Osteoblast (primary cell): ENCODE results near the gene KIF23. TPM values are rescaled to one million over a fixed set of nuclear protein-coding genes. Genes with fewer than 3 reads are reported as not detected.
A peak's percentile ranks its signal among the peaks of the same experiment; 100 is the strongest.

Source experiments
- DNase-seq: peaks from one replicate; pipeline ENCODE4 v3.0.0; 2011; ENCODE audit warnings: low spot score, mixed read lengths; ENCODE audit not compliant: insufficient read length; ENCODE audit errors: missing footprints
- H2AFZ ChIP-seq: 2 replicates; pipeline ENCODE4 v1.6.0; 2011; ENCODE audit warnings: mild to moderate bottlenecking, low read length
- H3K27ac ChIP-seq: 2 replicates; pipeline ENCODE4 v1.5.1; 2011; ENCODE audit warnings: mild to moderate bottlenecking, low read depth, low read length, moderate library complexity
- H3K27me3 ChIP-seq: 2 replicates; pipeline ENCODE4 v1.6.0; 2012; ENCODE audit warnings: mild to moderate bottlenecking, control low read depth, inconsistent platforms, low read length, moderate library complexity; ENCODE audit not compliant: insufficient read depth
- H3K36me3 ChIP-seq: 2 replicates; pipeline ENCODE4 v1.5.1; 2011; ENCODE audit warnings: mild to moderate bottlenecking, low read length, control low read depth, moderate library complexity; ENCODE audit not compliant: insufficient read depth
- H3K4me1 ChIP-seq: 2 replicates; pipeline ENCODE4 v1.5.1; 2011; ENCODE audit warnings: mild to moderate bottlenecking, low read length, control low read depth, moderate library complexity; ENCODE audit not compliant: insufficient read depth
- H3K4me2 ChIP-seq: 2 replicates; pipeline ENCODE4 v1.6.0; 2011; ENCODE audit warnings: mild to moderate bottlenecking, low read length; ENCODE audit not compliant: insufficient read depth
- H3K4me3 ChIP-seq: fragments of 200-600 bp; sonication (generic); 3 replicates; pipeline ENCODE4 v1.5.1; 2012; ENCODE audit warnings: mild to moderate bottlenecking, low read length, inconsistent platforms; ENCODE audit not compliant: insufficient read depth
- H3K79me2 ChIP-seq: 2 replicates; pipeline ENCODE4 v1.6.0; 2012; ENCODE audit warnings: mild to moderate bottlenecking, low read length, control low read depth, inconsistent platforms; ENCODE audit not compliant: insufficient read depth
- H3K9me3 ChIP-seq: 2 replicates; pipeline ENCODE4 v1.5.1; 2011; ENCODE audit warnings: low read depth, low read length, control low read depth
- H4K20me1 ChIP-seq: 2 replicates; pipeline ENCODE4 v1.6.0; 2012; ENCODE audit warnings: mild to moderate bottlenecking, low read length, control low read depth; ENCODE audit not compliant: insufficient read depth
- CTCF ChIP-seq: IDR thresholded peaks from 2 replicates; pipeline ENCODE4 v1.5.1; 2011; ENCODE audit warnings: mild to moderate bottlenecking, low read depth, low read length, moderate library complexity; ENCODE audit errors: extremely low read depth
- total RNA-seq: library from RNA; depleted of rRNA; stranded (reverse); fragments of >200 nt; gene quantifications from 2 replicates; pipeline ENCODE4 v1.2.3, GENCODE V29; 2012

The KIF23 gene
- total RNA-seq, 1 donor = 8.3 TPM

- Histone ChIP-seq H3K4me3 (no peak overlapping the region), H3K27ac (no peak overlapping the region), H2AFZ (no peak overlapping the region), H3K4me1 (peaks cover 17% of the 10 kb centered on the region), H4K20me1 (peaks cover 11% of the 10 kb centered on the region), H3K79me2 (no peaks in the 10 kb centered on the region), H3K36me3 (no peaks in the 10 kb centered on the region), H3K27me3 (no peaks in the 10 kb centered on the region), H3K9me3 (no peaks in the 10 kb centered on the region), H3K4me2 (no peak overlapping the region)
- no peak for TF ChIP-seq CTCF
- DNase-seq = no peak
Observed at GRCh38 chr15:69391046-69391757, 22.9 kb upstream of the KIF23 start.

GRCh38 chr15:69392352-69392751, 21.8 kb upstream of the KIF23 start:
- no peak for DNase-seq
- Histone ChIP-seq H3K9me3 (no peaks in the 10 kb centered on the region), H3K27ac (no peak overlapping the region), H4K20me1 (peaks cover 11% of the 10 kb centered on the region), H2AFZ (no peak overlapping the region), H3K4me3 (no peak overlapping the region), H3K79me2 (no peaks in the 10 kb centered on the region), H3K36me3 (no peaks in the 10 kb centered on the region), H3K27me3 (no peaks in the 10 kb centered on the region), H3K4me1 (peaks cover 17% of the 10 kb centered on the region), H3K4me2 (no peak overlapping the region)
- no peak for TF ChIP-seq CTCF

DNA sequence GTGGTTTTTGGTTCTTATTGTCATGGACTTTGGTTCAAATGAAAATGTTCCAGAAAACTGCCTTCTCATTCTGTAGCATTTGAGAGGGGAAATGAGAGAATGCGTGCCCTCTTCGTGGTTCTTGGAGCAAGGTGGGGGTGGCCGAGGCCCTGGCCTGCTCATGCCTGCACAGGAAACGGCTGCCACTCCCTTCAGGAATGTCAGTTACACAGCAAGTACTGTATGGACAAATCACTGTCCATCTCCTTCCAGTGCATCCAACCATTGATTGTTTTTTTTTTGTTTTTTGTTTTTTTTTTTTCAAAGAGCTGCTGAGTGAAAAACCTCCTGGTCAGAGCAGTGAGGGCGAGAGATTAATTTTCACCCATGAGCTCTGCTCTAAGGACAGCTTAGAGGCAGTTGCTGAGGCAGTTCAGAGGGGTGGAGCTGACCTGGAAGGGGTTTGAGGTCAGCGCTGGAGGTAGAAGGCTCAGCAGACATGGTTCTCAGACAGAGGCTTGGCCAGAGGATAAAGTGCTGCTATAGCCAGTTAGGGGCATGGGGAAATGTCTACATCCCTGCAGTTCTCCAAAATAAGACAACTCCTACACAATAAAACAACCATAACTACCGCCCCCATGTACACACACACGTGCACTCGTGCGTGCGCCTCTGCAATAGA, 20.2 kb upstream of the KIF23 start:
- H3K4me1 ChIP-seq = peaks cover 17% of the 10 kb centered on the region
- H3K36me3 ChIP-seq = no peaks in the 10 kb centered on the region
- no peaks in the 10 kb centered on the region for H3K27me3 ChIP-seq
- H2AFZ ChIP-seq = peak overlapping the region; percentile 47
- H3K79me2 ChIP-seq = no peaks in the 10 kb centered on the region
- peak overlapping the region; percentile 29 for H3K4me3 ChIP-seq
- no peak overlapping the region for H3K27ac ChIP-seq
- no peak for TF ChIP-seq CTCF
- peak overlapping the region; percentile 51 for H3K4me2 ChIP-seq
- DNase-seq = no peak
- peaks cover 3% of the 10 kb centered on the region for H4K20me1 ChIP-seq
- no peaks in the 10 kb centered on the region for H3K9me3 ChIP-seq

DNA sequence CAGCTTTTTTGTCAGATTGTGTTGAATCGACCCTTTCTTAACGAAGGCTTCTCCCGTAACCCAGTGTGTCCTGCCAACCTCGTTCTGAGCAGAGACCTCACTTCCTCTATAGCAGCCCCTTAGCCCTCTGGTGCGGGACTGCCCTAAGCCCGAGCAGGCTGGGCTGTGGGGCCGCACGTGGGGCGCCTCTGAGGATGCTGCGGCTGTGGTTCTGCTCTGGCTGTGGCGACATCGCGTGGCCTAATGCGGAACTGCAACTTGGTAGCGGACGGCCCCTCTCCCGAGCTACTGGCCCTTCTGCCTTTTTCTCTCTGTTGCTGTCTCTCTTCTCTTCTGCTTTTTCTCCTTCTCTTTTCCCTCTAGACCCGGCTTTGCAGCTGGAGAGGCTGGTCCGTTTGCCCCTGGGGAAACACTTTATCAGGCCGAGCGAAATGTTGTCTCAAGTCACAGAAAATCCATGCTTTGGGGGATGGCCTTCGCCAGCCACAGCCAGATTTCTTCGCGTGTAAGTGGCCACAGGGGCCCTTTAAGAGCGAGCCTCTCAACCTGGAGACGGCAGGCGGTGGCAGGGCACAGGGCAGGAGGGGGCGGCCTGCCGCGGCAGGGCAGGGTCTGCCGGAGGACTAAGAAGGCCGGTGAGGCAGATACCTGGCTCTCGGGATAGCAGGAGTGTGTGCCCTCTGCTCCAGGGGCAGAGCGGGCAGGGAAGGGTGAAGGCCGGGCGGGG, 19.4 kb upstream of the KIF23 start:
- peak; percentile 96 for DNase-seq
- peak overlapping the region; percentile 51 for H3K4me2 ChIP-seq
- TF ChIP-seq CTCF = peak; percentile 88
- no peaks in the 10 kb centered on the region for H3K27me3 ChIP-seq
- no peaks in the 10 kb centered on the region for H3K79me2 ChIP-seq
- H3K4me3 ChIP-seq = peak overlapping the region; percentile 29
- H3K9me3 ChIP-seq = no peaks in the 10 kb centered on the region
- no peaks in the 10 kb centered on the region for H3K36me3 ChIP-seq
- H3K27ac ChIP-seq = no peak overlapping the region
- H2AFZ ChIP-seq = peak overlapping the region; percentile 47
- H3K4me1 ChIP-seq = peaks cover 17% of the 10 kb centered on the region
- peaks cover 5% of the 10 kb centered on the region for H4K20me1 ChIP-seq
